ENCODE measurements around the gene PIEZO2.

The PIEZO2 gene

GRCh38 chr18:11035814-11036495 lies 113.4 kb downstream of the PIEZO2 start:
- no peak for ATAC-seq (replicated peaks)
- no peak for DNase-seq
- Mint-ChIP-seq H3K36me3 (ENCODE audit: insufficient read depth) (no peaks in the 10 kb centered on the region), H3K4me1 (ENCODE audit: low read depth in 2 of 2) (no peaks in the 10 kb centered on the region), H3K27ac (no peak overlapping the region), H3K27me3 (no peaks in the 10 kb centered on the region), H3K4me3 (no peak overlapping the region), H3K9me3 (peaks cover 3 to 5% of the 10 kb centered on the region in 2 donors)

GRCh38 chr18:11035376-11035775 lies 114.0 kb downstream of the PIEZO2 start:
- DNase-seq (no peak), ATAC-seq (replicated peaks) (no peak)
- Mint-ChIP-seq H3K36me3 (ENCODE audit: insufficient read depth) (no peaks in the 10 kb centered on the region), H3K9me3 (peaks cover 3 to 5% of the 10 kb centered on the region in 2 donors), H3K27me3 (no peaks in the 10 kb centered on the region), H3K4me1 (ENCODE audit: low read depth in 2 of 2) (no peaks in the 10 kb centered on the region), H3K4me3 (no peak overlapping the region), H3K27ac (no peak overlapping the region)

GRCh38 chr18:11034884-11035283 lies 114.5 kb downstream of the PIEZO2 start:
- DNase-seq (no peak), ATAC-seq (replicated peaks) (no peak)
- no peaks in the 10 kb centered on the region for H3K4me1 Mint-ChIP-seq (ENCODE audit: low read depth in 2 of 2)

DNA sequence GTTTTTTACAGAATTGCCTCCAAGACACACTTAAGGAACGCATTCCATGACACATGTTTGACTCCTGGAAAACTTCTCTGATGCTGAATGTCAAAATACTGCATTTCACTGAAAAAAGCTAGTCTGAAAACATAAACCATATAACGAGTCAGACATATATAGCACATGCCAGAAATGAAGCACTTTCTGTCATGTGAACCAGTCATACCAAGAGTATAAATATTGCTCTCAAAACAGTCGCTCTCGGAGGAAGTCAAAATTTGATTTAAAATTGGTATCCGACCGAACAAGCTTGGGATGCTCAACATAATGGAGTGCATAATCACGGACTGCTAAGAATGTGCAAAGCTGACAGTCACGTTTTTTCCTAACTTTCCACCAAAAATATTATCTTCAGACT lies 115.9 kb downstream of the PIEZO2 start:
- DNase-seq (no peak), ATAC-seq (replicated peaks) (no peak)
- Mint-ChIP-seq H3K4me3 (no peak overlapping the region), H3K9me3 (peaks cover 6 to 17% of the 10 kb centered on the region in 2 donors), H3K36me3 (ENCODE audit: insufficient read depth) (no peaks in the 10 kb centered on the region), H3K4me1 (ENCODE audit: low read depth in 2 of 2) (no peaks in the 10 kb centered on the region), H3K27me3 (no peaks in the 10 kb centered on the region), H3K27ac (no peak overlapping the region)

More at GRCh38 chr18:11034884-11035283, 114.5 kb downstream of the PIEZO2 start:
- no peaks in the 10 kb centered on the region for H3K36me3 Mint-ChIP-seq (ENCODE audit: insufficient read depth)
- H3K27me3 Mint-ChIP-seq = no peaks in the 10 kb centered on the region
- no peak overlapping the region for H3K4me3 Mint-ChIP-seq
- H3K27ac Mint-ChIP-seq = no peak overlapping the region
- peaks cover 3 to 7% of the 10 kb centered on the region in 2 donors for H3K9me3 Mint-ChIP-seq

GRCh38 chr18:11031966-11032365 lies 117.4 kb downstream of the PIEZO2 start:
- Mint-ChIP-seq H3K9me3 (peaks cover 6 to 17% of the 10 kb centered on the region in 2 donors), H3K4me3 (no peak overlapping the region), H3K36me3 (ENCODE audit: insufficient read depth) (no peaks in the 10 kb centered on the region), H3K27ac (no peak overlapping the region), H3K4me1 (ENCODE audit: low read depth in 2 of 2) (no peaks in the 10 kb centered on the region), H3K27me3 (no peaks in the 10 kb centered on the region)
- DNase-seq (no peak), ATAC-seq (replicated peaks) (no peak)

GRCh38 chr18:11029021-11029420 lies 120.3 kb downstream of the PIEZO2 start:
- DNase-seq (no peak), ATAC-seq (replicated peaks) (no peak)
- Mint-ChIP-seq H3K9me3 (peaks cover 6 to 12% of the 10 kb centered on the region in 2 donors), H3K27ac (no peak overlapping the region), H3K27me3 (no peaks in the 10 kb centered on the region), H3K36me3 (ENCODE audit: insufficient read depth) (no peaks in the 10 kb centered on the region), H3K4me1 (ENCODE audit: low read depth in 2 of 2) (no peaks in the 10 kb centered on the region), H3K4me3 (no peak overlapping the region)

DNA sequence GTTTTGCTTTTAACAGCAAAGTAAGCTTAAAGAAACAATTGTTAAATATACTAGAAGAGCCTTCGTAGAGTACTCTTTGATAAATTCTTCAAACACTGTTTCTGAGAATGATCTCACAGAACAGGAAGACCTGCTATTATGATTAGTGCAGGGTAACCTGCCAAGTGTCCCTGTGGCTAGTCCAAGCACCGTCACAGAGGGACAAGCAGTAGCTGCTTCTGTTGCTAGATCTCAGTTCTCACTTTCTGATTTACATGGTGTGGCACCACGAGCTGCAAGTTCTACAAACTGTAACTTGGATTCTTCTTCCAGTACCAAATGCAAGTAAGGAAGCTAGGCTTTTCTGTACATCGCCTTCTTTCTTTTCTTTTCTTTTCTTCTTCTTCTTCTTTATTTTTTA lies 121.5 kb downstream of the PIEZO2 start:
- DNase-seq (no peak), ATAC-seq (replicated peaks) (no peak)
- Mint-ChIP-seq H3K4me1 (ENCODE audit: low read depth in 2 of 2) (no peaks in the 10 kb centered on the region), H3K9me3 (peaks cover 6 to 12% of the 10 kb centered on the region in 2 donors), H3K4me3 (no peak overlapping the region), H3K27me3 (no peaks in the 10 kb centered on the region), H3K27ac (no peak overlapping the region), H3K36me3 (ENCODE audit: insufficient read depth) (no peaks in the 10 kb centered on the region)

GRCh38 chr18:11025671-11026070 lies 123.7 kb downstream of the PIEZO2 start:
- no peaks in the 10 kb centered on the region for H3K36me3 Mint-ChIP-seq (ENCODE audit: insufficient read depth)
- H3K9me3 Mint-ChIP-seq = peaks cover 3 to 12% of the 10 kb centered on the region in 2 donors
- DNase-seq (no peak), ATAC-seq (replicated peaks) (no peak)
- H3K4me3 Mint-ChIP-seq = no peak overlapping the region
- no peaks in the 10 kb centered on the region for H3K4me1 Mint-ChIP-seq (ENCODE audit: low read depth in 2 of 2)
- H3K27me3 Mint-ChIP-seq = no peaks in the 10 kb centered on the region
- no peak overlapping the region for H3K27ac Mint-ChIP-seq

- H3K27ac Mint-ChIP-seq = no peak overlapping the region
- no peaks in the 10 kb centered on the region for H3K4me1 Mint-ChIP-seq (ENCODE audit: low read depth in 2 of 2)
- H3K9me3 Mint-ChIP-seq = peaks cover 3 to 12% of the 10 kb centered on the region in 2 donors
- DNase-seq = no peak
- ATAC-seq (replicated peaks) = no peak
- no peaks in the 10 kb centered on the region for H3K27me3 Mint-ChIP-seq
- no peak overlapping the region for H3K4me3 Mint-ChIP-seq
- no peaks in the 10 kb centered on the region for H3K36me3 Mint-ChIP-seq (ENCODE audit: insufficient read depth)
These were observed 124.3 kb downstream of the PIEZO2 start for GRCh38 chr18:11024928-11025669.

GRCh38 chr18:11021477-11021876 lies 127.9 kb downstream of the PIEZO2 start:
- H3K9me3 Mint-ChIP-seq = peaks cover 0 to 3% of the 10 kb centered on the region in 2 donors
- no peak overlapping the region for H3K27ac Mint-ChIP-seq
- no peaks in the 10 kb centered on the region for H3K36me3 Mint-ChIP-seq (ENCODE audit: insufficient read depth)
- H3K4me1 Mint-ChIP-seq (ENCODE audit: low read depth in 2 of 2) = no peaks in the 10 kb centered on the region
- no peaks in the 10 kb centered on the region for H3K27me3 Mint-ChIP-seq
- no peak for ATAC-seq (replicated peaks)
- no peak for DNase-seq
- no peak overlapping the region for H3K4me3 Mint-ChIP-seq

GRCh38 chr18:11020877-11021414 lies 128.4 kb downstream of the PIEZO2 start:
- Mint-ChIP-seq H3K4me3 (no peak overlapping the region), H3K9me3 (peaks cover 0 to 4% of the 10 kb centered on the region in 2 donors), H3K36me3 (ENCODE audit: insufficient read depth) (no peaks in the 10 kb centered on the region), H3K27ac (no peak overlapping the region), H3K4me1 (ENCODE audit: low read depth in 2 of 2) (no peaks in the 10 kb centered on the region), H3K27me3 (no peaks in the 10 kb centered on the region)
- DNase-seq = no peak
- ATAC-seq (replicated peaks) = no peak

DNA sequence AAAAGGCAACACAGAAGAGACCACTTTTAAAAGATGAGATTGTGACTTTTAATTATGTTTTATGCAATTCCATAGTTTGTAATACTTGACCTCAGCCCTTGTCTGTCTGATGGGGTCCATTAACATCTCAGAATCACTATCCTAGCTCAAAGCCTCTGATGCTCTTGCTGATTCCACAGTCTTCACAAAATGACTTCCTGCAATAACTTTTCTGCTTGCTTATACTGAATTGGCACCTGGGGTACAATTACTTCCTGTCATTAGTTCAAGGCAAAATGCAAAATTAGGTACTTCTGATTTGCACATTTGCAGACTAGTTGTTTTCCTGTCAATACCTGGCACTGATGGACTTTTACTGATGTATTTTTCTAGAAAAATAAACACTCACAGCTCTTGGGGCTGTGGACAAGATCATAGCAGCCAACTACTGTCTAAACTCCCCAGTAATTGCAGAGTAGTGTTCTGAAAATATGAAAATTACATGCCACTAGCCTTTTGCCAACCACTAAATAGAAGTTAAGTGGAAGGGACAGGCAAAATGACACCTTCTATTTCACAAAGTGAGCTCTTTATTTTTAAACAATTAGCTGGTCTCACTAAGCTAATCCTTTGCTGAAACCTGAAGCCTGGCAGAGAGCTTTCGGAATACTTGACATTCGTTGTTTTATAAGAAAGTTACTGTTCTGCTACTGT lies 129.1 kb downstream of the PIEZO2 start:
- H3K9me3 Mint-ChIP-seq = peaks cover 0 to 4% of the 10 kb centered on the region in 2 donors
- H3K4me3 Mint-ChIP-seq = no peak overlapping the region
- H3K4me1 Mint-ChIP-seq (ENCODE audit: low read depth in 2 of 2) = no peaks in the 10 kb centered on the region
- no peaks in the 10 kb centered on the region for H3K36me3 Mint-ChIP-seq (ENCODE audit: insufficient read depth)
- ATAC-seq (replicated peaks) = no peak
- DNase-seq = no peak
- H3K27me3 Mint-ChIP-seq = no peaks in the 10 kb centered on the region
- no peak overlapping the region for H3K27ac Mint-ChIP-seq

- no peaks in the 10 kb centered on the region for H3K4me1 Mint-ChIP-seq (ENCODE audit: low read depth in 2 of 2)
These were observed 129.9 kb downstream of the PIEZO2 start for GRCh38 chr18:11019295-11020105.

More at GRCh38 chr18:11019295-11020105, 129.9 kb downstream of the PIEZO2 start:
- H3K9me3 Mint-ChIP-seq = peaks cover 0 to 4% of the 10 kb centered on the region in 2 donors
- H3K4me3 Mint-ChIP-seq = no peak overlapping the region
- ATAC-seq (replicated peaks) = no peak
- H3K36me3 Mint-ChIP-seq (ENCODE audit: insufficient read depth) = no peaks in the 10 kb centered on the region
- no peak overlapping the region for H3K27ac Mint-ChIP-seq
- no peak for DNase-seq
- no peaks in the 10 kb centered on the region for H3K27me3 Mint-ChIP-seq
